ENCODE measurements around the gene PALM. TPM values are rescaled to one million over a fixed set of nuclear protein-coding genes. Genes with fewer than 3 reads are reported as not detected.

PALM gene
- total RNA-seq, 4 donors from 2014 or later, result 57.1 to 228 (median 77.4) TPM

DNA sequence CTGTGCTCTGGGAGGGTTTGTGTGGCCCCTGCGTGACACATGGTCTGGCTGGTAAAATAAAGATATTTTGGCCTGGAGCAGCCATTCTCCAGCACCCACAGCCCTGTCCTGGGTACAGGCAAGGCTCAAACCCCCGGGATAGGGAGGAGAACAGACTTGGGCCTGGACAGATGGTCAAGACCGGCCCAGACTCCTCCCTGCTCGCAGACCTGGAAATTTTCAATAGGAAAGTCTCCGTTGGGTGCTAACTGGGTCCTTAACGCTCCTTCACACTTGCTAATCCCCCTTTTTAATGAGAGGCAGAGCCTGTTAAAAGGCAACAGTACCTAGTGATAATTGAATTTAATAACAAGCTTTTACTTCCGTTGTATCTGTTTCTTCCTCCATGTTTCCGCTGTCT is 2.5 kb downstream of the PALM start:
- TF ChIP-seq, protein P1, sequence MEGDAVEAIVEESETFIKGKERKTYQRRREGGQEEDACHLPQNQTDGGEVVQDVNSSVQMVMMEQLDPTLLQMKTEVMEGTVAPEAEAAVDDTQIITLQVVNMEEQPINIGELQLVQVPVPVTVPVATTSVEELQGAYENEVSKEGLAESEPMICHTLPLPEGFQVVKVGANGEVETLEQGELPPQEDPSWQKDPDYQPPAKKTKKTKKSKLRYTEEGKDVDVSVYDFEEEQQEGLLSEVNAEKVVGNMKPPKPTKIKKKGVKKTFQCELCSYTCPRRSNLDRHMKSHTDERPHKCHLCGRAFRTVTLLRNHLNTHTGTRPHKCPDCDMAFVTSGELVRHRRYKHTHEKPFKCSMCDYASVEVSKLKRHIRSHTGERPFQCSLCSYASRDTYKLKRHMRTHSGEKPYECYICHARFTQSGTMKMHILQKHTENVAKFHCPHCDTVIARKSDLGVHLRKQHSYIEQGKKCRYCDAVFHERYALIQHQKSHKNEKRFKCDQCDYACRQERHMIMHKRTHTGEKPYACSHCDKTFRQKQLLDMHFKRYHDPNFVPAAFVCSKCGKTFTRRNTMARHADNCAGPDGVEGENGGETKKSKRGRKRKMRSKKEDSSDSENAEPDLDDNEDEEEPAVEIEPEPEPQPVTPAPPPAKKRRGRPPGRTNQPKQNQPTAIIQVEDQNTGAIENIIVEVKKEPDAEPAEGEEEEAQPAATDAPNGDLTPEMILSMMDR (IDR thresholded peaks at IDR 0.05; ENCODE audit: low read depth), result no peak

DNA sequence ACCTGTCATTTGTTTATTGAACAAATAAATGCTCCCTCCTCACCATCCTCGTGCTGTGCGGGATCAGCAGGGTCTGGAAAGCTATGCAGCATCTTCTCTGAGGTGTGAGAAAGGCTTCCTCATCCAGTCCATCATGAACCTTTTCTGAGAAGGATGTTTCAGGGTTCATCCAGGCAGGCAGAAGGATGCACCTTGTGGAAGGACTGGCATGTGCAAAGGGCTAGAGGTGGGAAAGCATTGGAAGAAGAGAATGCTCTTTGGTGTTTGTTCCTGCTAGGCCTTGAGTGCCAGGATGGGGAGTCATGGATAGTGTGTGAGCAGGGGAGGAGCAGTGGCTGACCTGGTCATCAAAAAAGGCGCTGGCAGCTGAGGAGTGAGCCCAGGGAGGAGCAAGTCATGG is 6.6 kb downstream of the PALM start:
- TF ChIP-seq, protein P1 (IDR thresholded peaks at IDR 0.05; ENCODE audit: low read depth), result no peak

DNA sequence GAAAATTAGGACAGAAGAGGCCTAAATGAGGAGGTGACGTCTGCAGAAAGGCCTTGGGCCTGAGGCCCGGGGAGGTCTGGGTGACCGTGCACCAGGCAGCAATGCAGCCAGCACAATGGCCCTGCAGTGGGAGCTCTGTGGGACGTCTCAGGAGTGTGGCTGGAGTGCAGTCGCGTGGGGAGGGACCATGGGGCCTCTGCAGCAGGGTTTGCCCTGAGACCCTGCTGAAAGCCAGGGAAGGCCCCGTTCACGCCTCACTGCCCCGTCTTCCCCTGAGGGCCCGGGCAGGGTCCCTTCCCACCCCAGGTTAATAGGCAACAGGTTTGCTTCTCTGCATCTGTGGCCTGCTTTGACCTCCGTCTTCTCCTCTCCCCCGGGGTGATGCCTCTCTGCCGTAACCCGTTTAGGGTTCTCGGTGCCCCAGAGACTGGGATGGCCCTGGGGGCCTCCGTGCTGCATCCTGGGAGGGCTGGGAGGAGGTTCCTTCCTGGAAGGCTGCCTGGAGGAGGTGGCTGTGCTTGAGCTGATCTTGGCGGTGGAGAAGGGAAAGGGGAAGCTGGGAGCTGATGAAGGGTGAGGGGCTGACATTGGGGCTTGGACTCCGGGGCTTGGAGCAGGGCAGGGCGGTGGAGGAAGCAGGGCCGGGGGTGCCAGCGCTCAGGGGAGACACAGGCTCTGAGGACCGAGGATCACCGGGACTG is 9.7 kb downstream of the PALM start:
- TF ChIP-seq, protein P1 (IDR thresholded peaks at IDR 0.05; ENCODE audit: low read depth), result no peak

DNA sequence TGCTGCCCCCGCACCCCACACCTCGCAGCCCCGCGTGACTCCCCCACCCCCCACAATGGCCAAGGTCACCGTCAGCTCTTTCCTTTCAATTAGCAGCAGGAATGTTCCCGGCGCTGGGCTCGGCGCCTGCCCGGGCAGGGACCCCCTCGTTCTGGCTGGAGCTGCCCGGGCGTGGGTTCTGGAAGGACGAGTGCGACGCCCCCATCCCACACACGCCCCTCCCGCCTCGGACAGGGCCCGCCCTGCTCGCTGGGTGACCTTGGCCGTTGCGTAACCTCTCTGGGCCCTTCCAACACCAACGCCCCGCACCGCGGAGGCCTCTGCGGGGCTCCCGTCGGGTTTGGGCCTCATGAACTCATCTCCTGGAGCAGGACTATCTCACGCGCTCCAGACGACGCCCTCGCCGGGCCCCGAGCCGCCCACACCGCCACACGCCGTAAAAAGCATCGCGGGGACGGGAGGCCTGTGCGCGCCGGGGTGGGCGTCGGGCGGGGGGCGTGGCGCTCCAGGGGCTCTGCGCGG is 10.3 kb downstream of the PALM start:
- TF ChIP-seq, protein P1 (IDR thresholded peaks at IDR 0.05; ENCODE audit: low read depth), result no peak

DNA sequence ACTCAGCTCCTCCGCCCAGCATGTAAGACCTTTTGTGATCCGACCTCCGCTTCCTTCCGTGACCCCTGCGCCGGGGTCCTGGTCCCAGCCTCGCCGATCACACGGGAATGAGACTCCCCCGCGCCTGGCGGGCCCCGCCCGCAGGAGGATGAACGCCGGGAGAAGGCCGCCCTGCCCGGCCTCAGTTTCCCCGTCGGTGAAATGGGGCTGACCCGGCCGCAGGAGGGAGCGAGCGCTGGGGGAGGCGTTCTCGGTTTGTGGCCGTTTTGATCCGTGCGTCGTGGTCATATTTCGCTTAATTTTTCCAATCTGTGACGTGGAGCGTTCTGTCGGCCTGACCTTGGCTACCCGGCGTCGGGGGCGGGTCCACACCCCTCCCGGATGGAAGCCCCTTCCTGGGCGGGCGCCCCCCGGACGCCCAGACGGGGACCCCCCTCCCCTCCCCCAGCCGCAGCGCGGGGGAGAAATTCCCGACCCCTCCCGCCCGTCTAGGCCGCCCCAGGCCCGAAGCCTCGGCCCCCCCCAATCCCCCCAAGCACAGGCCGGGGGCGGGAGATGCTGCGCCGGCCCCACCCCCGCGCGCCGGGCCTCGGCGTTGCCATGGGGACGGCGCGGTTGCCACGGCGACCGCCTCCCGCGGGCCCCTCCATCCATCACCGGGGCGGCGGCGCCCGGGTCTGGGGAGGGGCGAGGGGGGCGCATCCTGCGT is 11.1 kb downstream of the PALM start:
- TF ChIP-seq, protein P1 (IDR thresholded peaks at IDR 0.05; ENCODE audit: low read depth), result no peak

DNA sequence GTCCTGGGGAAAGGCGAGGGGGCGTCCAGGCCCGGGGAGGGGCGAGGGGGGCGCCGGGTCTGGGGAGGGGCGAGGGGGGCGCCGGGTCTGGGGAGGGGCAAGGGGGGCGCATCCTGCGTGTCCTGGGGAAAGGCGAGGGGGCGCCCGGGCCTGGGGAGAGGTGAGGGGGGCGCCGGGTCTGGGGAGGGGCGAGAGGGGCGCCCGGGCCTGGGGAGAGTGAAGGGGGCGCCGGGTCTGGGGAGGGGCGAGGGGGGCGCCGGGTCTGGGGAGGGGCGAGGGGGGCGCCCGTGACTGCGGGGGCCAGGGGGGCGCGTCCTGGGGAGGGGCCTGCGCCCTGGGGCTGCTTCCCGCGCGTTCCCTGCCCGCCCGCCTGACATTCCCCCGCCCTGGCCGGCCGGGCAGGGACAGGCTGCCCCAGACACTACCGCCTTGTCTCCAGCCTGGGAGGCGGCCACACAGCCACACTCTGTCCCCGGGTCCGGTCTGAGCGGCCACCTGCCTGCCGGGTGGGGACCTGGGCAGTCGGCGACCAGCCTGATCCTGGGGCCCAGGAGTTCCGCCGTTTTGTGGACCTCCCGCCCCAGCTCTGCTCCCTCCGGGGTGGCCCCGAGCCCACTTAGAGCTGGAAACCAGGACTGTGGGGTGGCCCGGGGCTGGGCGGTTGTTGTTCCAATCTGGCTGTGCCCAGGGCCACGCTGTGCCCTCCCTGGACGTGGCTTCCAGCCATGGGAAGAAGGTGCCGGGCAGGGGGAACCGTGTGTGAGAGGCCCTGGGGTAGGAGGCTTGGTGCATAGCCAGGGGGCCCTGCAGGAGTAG is 11.8 kb downstream of the PALM start:
- TF ChIP-seq, protein P1 (IDR thresholded peaks at IDR 0.05; ENCODE audit: low read depth), result no peak

Data from subcutaneous adipose tissue (tissue), 4 donors.